ENCODE measurements around the gene RALBP1. TPM values are rescaled to one million over a fixed set of nuclear protein-coding genes. Genes with fewer than 3 reads are reported as not detected.
A peak's percentile ranks its signal among the peaks of the same experiment; 100 is the strongest.

Gene RALBP1
- total RNA-seq, 1 experiment from 2014 or later = 66.2 TPM

DNA sequence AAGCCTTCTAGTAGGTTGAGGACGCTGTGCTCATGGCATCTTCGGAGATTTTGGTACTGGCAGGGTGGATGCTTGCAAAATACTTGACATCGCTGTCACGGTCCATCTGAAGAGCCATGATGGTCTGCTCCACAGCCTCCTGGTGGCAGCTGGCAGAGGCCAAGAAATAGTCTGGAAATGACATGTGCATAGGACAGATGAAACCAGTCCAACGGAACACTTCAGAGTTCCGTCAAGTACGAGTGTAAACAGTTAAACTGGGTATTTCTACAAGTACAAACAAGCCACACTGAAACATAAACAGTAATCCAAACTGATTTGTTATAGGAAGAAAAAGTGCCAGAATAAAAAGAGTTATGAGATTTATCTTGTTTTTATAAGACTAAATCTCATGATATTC lies 72.5 kb downstream of the RALBP1 start:
- Histone ChIP-seq H3K4me1 (ENCODE audit: control insufficient read depth in 1 of 2, insufficient read depth in 2 of 2, low read length in 2 of 2) (no peaks in the 10 kb centered on the region), H3K9me3 (ENCODE audit: control insufficient read depth in 1 of 2, insufficient read depth in 1 of 2, low read depth in 1 of 2, low read length in 2 of 2) (peaks cover 0 to 3% of the 10 kb centered on the region in 2 experiments; a peak in 1 of 4 replicates), H3K79me2 (ENCODE audit: insufficient read depth, low read length) (peaks cover 4% of the 10 kb centered on the region; the same call in 1 of the 2 replicates), H3K4me2 (ENCODE audit: low read length) (no peak overlapping the region), H3K36me3 (ENCODE audit: control insufficient read depth in 1 of 2, insufficient read depth in 2 of 2, low read length in 2 of 2) (peaks cover 22 to 33% of the 10 kb centered on the region in 2 experiments), H3K27me3 (ENCODE audit: insufficient read depth, low read length) (no peaks in the 10 kb centered on the region), H3K9me2 (ENCODE audit: insufficient read depth) (no peaks in the 10 kb centered on the region), H4K20me1 (ENCODE audit: insufficient read depth) (no peaks in the 10 kb centered on the region), H3K27ac (ENCODE audit: low read depth, low read length) (no peak overlapping the region), H3K4me3 (replicated peaks in 1 of 2; ENCODE audit: low read depth in 1 of 2, low read length in 2 of 2) (no peak overlapping the region), H2AFZ (ENCODE audit: low read depth, low read length, poor library complexity, severe bottlenecking) (no peak overlapping the region), H3K9ac (ENCODE audit: low read length) (no peak overlapping the region)
- BruUV-seq (replicated peaks) = no TSS peak
- intact Hi-C loops (cut with micrococcal nuclease) = no loop called here
- ChIA-PET RAD21 (ENCODE audit: low non-redundant PET in 1 of 2, low total read pairs in 2 of 2, uncharacterized antibody in 2 of 2, unreplicated experiment in 2 of 2) (no interaction called here), POLR2A (no interaction called here), CTCF (no interaction called here)
- ATAC-seq (no peak), DNase-seq (ENCODE audit: low read depth, low spot score) (no peak)
- TF ChIP-seq ZNF274 (IDR thresholded peaks at IDR 0.05; ENCODE audit: low read depth, low read length) (no peak), RAD21 (IDR thresholded peaks at IDR 0.05; ENCODE audit: low read depth) (no peak)
- TF ChIP-seq, protein P1, sequence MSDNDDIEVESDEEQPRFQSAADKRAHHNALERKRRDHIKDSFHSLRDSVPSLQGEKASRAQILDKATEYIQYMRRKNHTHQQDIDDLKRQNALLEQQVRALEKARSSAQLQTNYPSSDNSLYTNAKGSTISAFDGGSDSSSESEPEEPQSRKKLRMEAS (IDR thresholded peaks at IDR 0.05) = no peak

DNA sequence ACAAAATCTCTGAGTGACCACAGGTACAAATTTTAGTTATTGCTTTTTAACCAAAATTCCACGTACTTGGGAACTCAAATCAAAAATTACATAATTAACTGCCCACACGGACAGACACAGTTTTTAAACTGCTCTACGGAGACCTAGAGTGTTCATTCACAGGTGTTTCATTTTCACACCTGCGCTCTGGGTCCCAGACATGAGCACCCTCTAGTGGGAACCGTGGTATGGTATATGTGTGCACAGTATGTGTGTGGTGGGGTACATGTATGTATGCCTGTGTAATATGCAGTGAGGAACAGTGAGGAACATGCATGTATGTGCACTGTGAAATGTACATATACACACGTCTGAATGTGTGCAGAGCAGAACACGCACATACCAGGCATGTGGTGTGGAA lies 74.1 kb downstream of the RALBP1 start:
- Histone ChIP-seq H4K20me1 (ENCODE audit: insufficient read depth) (no peaks in the 10 kb centered on the region), H3K27ac (ENCODE audit: low read depth, low read length) (no peak overlapping the region), H3K4me2 (ENCODE audit: low read length) (no peak overlapping the region), H3K9me3 (ENCODE audit: control insufficient read depth in 1 of 2, insufficient read depth in 1 of 2, low read depth in 1 of 2, low read length in 2 of 2) (peaks cover 0 to 4% of the 10 kb centered on the region in 2 experiments; a peak in 1 of 4 replicates), H3K27me3 (ENCODE audit: insufficient read depth, low read length) (no peaks in the 10 kb centered on the region), H3K79me2 (ENCODE audit: insufficient read depth, low read length) (peaks cover 6% of the 10 kb centered on the region; the same call in 1 of the 2 replicates), H3K9ac (ENCODE audit: low read length) (no peak overlapping the region), H2AFZ (ENCODE audit: low read depth, low read length, poor library complexity, severe bottlenecking) (no peak overlapping the region), H3K4me3 (replicated peaks in 1 of 2; ENCODE audit: low read depth in 1 of 2, low read length in 2 of 2) (no peak overlapping the region), H3K36me3 (ENCODE audit: control insufficient read depth in 1 of 2, insufficient read depth in 2 of 2, low read length in 2 of 2) (peaks cover 32 to 43% of the 10 kb centered on the region in 2 experiments), H3K9me2 (ENCODE audit: insufficient read depth) (no peaks in the 10 kb centered on the region), H3K4me1 (ENCODE audit: control insufficient read depth in 1 of 2, insufficient read depth in 2 of 2, low read length in 2 of 2) (no peaks in the 10 kb centered on the region)
- ATAC-seq (peak; percentile 72), DNase-seq (ENCODE audit: low read depth, low spot score) (no peak)
- no TSS peak for BruUV-seq (replicated peaks)
- RAD21 ChIA-PET (ENCODE audit: low non-redundant PET in 1 of 2, low total read pairs in 2 of 2, uncharacterized antibody in 2 of 2, unreplicated experiment in 2 of 2) = no interaction called here
- CTCF ChIA-PET = no interaction called here
- POLR2A ChIA-PET = no interaction called here
- TF ChIP-seq EGR1 (IDR thresholded peaks at IDR 0.05; ENCODE audit: low read depth) (no peak), YY1 (IDR thresholded peaks at IDR 0.05; ENCODE audit: extremely low read depth, insufficient replicate concordance, low read depth, low read length) (no peak), SRF (IDR thresholded peaks at IDR 0.05; ENCODE audit: low read depth) (no peak), POLR2A (IDR thresholded peaks at IDR 0.05; ENCODE audit: borderline replicate concordance, extremely low read depth, insufficient read depth, insufficient read length) (no peak), JUND (IDR thresholded peaks at IDR 0.05) (no peak), POLR2AphosphoS5 (IDR thresholded peaks at IDR 0.05; ENCODE audit: low read depth, low read length) (no peak), CTCF (IDR thresholded peaks at IDR 0.05 in 2 of 3, conservative IDR thresholded peaks at IDR 0.05 in 1 of 3; ENCODE audit: borderline replicate concordance in 1 of 3, insufficient read depth in 1 of 3, low read depth in 2 of 3, low read length in 2 of 3) (peak in 2 of 3 experiments; percentile 39 to 48; a peak in 4 of 6 replicates), RAD21 (IDR thresholded peaks at IDR 0.05; ENCODE audit: low read depth) (peak; percentile 34), CEBPB (IDR thresholded peaks at IDR 0.05; ENCODE audit: low read depth) (no peak), SIN3A (IDR thresholded peaks at IDR 0.05; ENCODE audit: low read depth) (no peak)
- TF ChIP-seq, protein P2, sequence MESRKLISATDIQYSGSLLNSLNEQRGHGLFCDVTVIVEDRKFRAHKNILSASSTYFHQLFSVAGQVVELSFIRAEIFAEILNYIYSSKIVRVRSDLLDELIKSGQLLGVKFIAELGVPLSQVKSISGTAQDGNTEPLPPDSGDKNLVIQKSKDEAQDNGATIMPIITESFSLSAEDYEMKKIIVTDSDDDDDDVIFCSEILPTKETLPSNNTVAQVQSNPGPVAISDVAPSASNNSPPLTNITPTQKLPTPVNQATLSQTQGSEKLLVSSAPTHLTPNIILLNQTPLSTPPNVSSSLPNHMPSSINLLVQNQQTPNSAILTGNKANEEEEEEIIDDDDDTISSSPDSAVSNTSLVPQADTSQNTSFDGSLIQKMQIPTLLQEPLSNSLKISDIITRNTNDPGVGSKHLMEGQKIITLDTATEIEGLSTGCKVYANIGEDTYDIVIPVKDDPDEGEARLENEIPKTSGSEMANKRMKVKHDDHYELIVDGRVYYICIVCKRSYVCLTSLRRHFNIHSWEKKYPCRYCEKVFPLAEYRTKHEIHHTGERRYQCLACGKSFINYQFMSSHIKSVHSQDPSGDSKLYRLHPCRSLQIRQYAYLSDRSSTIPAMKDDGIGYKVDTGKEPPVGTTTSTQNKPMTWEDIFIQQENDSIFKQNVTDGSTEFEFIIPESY (IDR thresholded peaks at IDR 0.05; ENCODE audit: extremely low read depth, insufficient replicate concordance, low read length) = no peak
- intact Hi-C loops (cut with micrococcal nuclease) = no loop called here
